ENCODE results near the gene PDE4D. TPM values are rescaled to one million over a fixed set of nuclear protein-coding genes. Genes with fewer than 3 reads are reported as not detected.

Gene PDE4D
- total RNA-seq, 1 donor from 2014 or later, result 28.2 TPM

DNA sequence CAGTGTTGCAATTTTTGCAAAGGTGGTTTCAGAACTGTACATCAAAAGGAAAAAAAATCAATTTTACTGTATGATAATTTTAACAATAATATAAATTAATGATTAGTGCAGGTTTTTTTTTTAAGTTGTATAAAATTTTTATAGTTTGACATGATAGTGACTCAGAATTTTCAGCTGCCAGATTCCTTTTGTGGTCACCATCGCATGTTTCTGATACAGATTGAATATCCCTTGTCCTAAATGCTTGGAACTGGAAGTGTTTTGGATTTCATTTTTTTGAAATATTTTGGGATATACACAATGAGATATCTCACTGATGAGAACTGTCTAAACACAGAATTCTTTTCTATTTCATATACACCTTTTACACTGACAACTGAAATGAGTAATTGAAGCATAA is 949.3 kb downstream of the PDE4D start:
- DNase-seq (no peak), ATAC-seq (ENCODE audit: low read depth) (no peak)
- Mint-ChIP-seq H3K4me1 (no peaks in the 10 kb centered on the region), H3K27ac (no peak overlapping the region), H3K27me3 (peaks cover 5% of the 10 kb centered on the region), H3K36me3 (ENCODE audit: low read depth) (no peaks in the 10 kb centered on the region), H3K4me3 (no peak overlapping the region), H3K9me3 (peaks cover 4% of the 10 kb centered on the region)
- POLR2A ChIA-PET, result interaction anchor here (0.6 kb wide), 1 partner anchor 1246 kb away, joined by 3 read pairs; no protein-coding TSS in a partner anchor
- intact Hi-C loops (cut with micrococcal nuclease), result no loop called here
- TF ChIP-seq, protein P1, sequence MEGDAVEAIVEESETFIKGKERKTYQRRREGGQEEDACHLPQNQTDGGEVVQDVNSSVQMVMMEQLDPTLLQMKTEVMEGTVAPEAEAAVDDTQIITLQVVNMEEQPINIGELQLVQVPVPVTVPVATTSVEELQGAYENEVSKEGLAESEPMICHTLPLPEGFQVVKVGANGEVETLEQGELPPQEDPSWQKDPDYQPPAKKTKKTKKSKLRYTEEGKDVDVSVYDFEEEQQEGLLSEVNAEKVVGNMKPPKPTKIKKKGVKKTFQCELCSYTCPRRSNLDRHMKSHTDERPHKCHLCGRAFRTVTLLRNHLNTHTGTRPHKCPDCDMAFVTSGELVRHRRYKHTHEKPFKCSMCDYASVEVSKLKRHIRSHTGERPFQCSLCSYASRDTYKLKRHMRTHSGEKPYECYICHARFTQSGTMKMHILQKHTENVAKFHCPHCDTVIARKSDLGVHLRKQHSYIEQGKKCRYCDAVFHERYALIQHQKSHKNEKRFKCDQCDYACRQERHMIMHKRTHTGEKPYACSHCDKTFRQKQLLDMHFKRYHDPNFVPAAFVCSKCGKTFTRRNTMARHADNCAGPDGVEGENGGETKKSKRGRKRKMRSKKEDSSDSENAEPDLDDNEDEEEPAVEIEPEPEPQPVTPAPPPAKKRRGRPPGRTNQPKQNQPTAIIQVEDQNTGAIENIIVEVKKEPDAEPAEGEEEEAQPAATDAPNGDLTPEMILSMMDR (IDR thresholded peaks at IDR 0.05), result no peak
- CTCF ChIA-PET, result no interaction called here

DNA sequence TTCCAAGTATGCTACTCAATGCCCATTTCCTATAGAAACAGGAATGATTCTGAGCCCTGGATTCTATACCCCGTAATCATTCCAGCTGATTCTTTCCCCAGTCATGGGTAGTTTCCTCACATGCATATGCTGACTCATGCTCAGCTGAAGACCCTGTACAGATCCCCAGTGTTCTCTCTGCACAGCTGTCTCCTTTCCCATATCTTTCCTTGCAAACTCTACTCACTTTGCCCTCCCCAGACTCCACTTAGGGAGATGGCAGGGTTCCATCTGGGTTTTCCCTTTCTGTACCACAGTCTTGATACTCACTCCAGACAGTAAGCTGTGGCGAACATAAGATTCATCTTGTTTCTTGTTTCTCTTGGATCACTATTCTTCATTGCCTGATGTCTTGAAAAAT is 953.1 kb downstream of the PDE4D start:
- ChIA-PET CTCF (no interaction called here), POLR2A (no interaction called here)
- H3K27ac Mint-ChIP-seq, result no peak overlapping the region
- H3K4me3 Mint-ChIP-seq, result no peak overlapping the region
- DNase-seq (no peak), ATAC-seq (ENCODE audit: low read depth) (no peak)
- TF ChIP-seq, protein P1 (IDR thresholded peaks at IDR 0.05), result no peak
- H3K4me1 Mint-ChIP-seq, result no peaks in the 10 kb centered on the region
- H3K27me3 Mint-ChIP-seq, result peaks cover 7% of the 10 kb centered on the region
- H3K9me3 Mint-ChIP-seq, result peaks cover 4% of the 10 kb centered on the region
- no peaks in the 10 kb centered on the region for H3K36me3 Mint-ChIP-seq (ENCODE audit: low read depth)
- intact Hi-C loops (cut with micrococcal nuclease), result no loop called here

DNA sequence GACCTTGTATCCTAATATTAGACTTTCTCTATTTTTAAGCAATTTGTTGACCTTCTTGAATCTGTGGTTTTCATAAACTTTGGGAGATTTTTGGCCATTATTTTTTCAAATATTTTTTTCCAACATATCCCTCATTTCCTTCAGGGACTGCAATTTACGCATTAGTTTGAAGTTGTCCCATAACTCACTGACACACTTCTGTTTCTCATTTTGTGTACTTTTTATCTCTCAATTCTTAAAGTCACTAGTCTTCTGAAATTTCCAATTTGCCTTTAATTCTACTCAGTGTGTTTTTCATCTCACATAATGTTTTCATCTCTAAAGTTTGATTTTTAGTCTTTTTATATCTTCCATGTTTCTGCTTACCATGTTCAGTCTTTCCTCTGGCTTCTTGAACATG is 953.9 kb downstream of the PDE4D start:
- Mint-ChIP-seq H3K4me3 (no peak overlapping the region), H3K36me3 (ENCODE audit: low read depth) (no peaks in the 10 kb centered on the region), H3K9me3 (peaks cover 4% of the 10 kb centered on the region), H3K27ac (no peak overlapping the region), H3K27me3 (peaks cover 9% of the 10 kb centered on the region), H3K4me1 (no peaks in the 10 kb centered on the region)
- ChIA-PET POLR2A (no interaction called here), CTCF (no interaction called here)
- TF ChIP-seq, protein P1 (IDR thresholded peaks at IDR 0.05), result no peak
- DNase-seq (no peak), ATAC-seq (ENCODE audit: low read depth) (no peak)
- intact Hi-C loops (cut with micrococcal nuclease), result no loop called here

DNA sequence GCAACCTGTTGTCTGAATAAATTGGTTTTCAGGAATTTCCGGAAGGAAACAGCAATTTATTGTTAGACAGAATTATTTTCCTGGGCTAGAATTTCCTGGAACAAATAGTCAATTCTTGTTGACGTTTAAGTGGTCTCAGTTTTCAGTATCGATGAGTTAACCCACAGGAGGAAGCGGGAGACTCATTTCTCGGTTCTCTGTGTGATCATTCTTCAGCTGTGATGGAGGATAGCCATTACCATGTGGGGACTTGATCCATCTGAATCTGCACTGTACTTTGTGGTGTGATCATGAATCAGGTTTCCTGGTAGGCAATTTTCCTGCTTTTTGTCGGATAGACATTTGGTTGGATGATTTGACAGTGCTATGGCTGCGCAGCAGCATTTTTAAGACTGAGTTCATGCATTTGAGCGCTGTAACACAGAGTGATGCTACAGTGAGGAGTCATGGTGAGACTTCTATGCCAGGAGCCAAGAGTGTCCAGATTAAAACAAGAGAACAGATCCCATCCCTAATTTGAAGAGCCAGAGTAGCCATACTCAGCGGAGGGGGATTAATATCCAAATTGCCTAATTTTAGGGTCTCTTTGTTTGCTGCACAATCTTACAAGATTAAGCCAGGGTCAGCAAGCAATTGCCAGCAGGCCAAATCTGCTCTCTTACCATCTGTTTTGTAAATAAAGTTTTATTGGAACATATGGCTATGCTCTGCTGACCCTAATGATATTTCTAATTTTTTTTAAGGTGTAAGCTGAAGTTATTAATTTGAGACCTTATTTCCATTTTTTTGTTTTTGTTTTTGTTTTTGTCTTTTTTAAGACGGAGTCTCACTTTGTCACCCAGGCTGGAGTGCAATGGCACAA is 954.7 kb downstream of the PDE4D start:
- no peak overlapping the region for H3K4me3 Mint-ChIP-seq
- H3K27ac Mint-ChIP-seq, result no peak overlapping the region
- H3K9me3 Mint-ChIP-seq, result peaks cover 4% of the 10 kb centered on the region
- peaks cover 9% of the 10 kb centered on the region for H3K27me3 Mint-ChIP-seq
- no peak for DNase-seq
- ChIA-PET CTCF (no interaction called here), POLR2A (no interaction called here)
- no peak for ATAC-seq (ENCODE audit: low read depth)
- no peaks in the 10 kb centered on the region for H3K36me3 Mint-ChIP-seq (ENCODE audit: low read depth)
- no peaks in the 10 kb centered on the region for H3K4me1 Mint-ChIP-seq
- TF ChIP-seq, protein P1 (IDR thresholded peaks at IDR 0.05), result no peak
- intact Hi-C loops (cut with micrococcal nuclease), result no loop called here

DNA sequence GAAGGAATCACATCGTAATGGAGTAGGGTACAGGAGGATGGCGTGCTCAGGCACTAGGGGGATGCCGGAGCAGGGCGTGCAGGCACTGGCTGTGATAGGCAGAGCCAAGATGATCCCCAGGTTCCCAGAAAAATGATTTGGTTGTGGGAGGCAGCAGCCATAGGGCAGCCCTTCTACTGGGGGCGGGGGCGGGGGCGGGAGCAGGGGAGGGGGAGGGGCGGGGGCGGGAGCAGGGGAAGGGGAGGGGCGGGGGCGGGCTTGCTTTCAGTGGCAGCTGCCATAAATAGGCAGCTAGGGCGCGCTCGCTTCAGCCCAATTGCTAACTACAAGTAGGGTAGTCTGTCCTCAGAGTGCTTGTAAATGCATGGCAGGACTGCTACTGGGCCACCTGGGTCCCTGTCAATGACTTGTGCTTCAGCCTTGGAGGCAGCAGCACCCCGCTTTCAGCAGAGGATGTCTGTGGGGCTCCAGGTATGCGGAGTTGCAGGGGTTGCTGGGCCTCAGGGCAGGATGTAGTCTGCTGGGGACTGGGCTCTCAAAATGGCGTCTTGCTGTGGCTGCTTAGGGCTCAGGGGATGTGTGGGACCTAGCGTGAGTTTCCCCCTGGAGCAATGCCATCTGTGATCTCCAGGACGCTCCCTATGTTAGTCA is 956.4 kb downstream of the PDE4D start:
- peaks cover 10% of the 10 kb centered on the region for H3K27me3 Mint-ChIP-seq
- H3K4me3 Mint-ChIP-seq, result no peak overlapping the region
- H3K36me3 Mint-ChIP-seq (ENCODE audit: low read depth), result no peaks in the 10 kb centered on the region
- no peaks in the 10 kb centered on the region for H3K4me1 Mint-ChIP-seq
- H3K9me3 Mint-ChIP-seq, result no peaks in the 10 kb centered on the region
- intact Hi-C loops (cut with micrococcal nuclease), result no loop called here
- no peak overlapping the region for H3K27ac Mint-ChIP-seq
- no peak for ATAC-seq (ENCODE audit: low read depth)
- DNase-seq, result no peak
- ChIA-PET POLR2A (no interaction called here), CTCF (no interaction called here)
- TF ChIP-seq, protein P1 (IDR thresholded peaks at IDR 0.05), result no peak
